Measurements from ENCODE around the gene LHFPL2.

DNA sequence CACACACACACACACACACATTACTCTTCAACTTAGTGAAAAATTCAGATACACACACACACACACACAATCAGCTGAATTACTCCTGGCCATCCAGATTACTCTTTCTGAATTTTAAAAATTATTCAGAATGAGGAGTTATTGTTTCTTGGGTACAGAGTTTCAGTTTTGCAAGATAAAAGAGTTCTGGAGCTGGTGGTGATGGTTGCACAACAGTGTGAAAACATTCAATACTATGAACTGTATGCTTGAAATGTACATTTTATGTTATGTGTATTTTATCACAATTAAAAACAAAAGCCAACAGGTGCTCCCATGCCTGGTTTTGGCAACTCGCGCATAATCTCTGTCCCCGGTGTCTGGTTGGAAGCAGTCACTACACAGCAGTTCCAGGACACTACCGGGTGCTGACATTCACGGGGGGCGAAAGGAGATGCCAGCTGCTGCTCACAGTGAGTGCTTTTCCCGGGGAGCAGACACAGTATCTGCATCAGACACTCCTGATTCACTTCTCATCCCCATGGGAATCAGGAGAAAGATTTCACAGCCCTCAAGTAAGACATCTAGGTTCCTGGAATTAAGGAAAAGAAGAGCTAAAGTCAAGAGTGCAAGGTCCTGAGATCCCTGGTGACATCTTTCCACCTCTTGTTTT is 55.7 kb downstream of the LHFPL2 start:
- TF ChIP-seq, protein P1, sequence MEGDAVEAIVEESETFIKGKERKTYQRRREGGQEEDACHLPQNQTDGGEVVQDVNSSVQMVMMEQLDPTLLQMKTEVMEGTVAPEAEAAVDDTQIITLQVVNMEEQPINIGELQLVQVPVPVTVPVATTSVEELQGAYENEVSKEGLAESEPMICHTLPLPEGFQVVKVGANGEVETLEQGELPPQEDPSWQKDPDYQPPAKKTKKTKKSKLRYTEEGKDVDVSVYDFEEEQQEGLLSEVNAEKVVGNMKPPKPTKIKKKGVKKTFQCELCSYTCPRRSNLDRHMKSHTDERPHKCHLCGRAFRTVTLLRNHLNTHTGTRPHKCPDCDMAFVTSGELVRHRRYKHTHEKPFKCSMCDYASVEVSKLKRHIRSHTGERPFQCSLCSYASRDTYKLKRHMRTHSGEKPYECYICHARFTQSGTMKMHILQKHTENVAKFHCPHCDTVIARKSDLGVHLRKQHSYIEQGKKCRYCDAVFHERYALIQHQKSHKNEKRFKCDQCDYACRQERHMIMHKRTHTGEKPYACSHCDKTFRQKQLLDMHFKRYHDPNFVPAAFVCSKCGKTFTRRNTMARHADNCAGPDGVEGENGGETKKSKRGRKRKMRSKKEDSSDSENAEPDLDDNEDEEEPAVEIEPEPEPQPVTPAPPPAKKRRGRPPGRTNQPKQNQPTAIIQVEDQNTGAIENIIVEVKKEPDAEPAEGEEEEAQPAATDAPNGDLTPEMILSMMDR (IDR thresholded peaks at IDR 0.05; ENCODE audit: insufficient read depth, low read length, poor library complexity, severe bottlenecking), result no peak
- no peak for TF ChIP-seq EZH2phosphoT487 (conservative IDR thresholded peaks at IDR 0.05; ENCODE audit: low read length)
